ENCODE results near the gene MADD.

The MADD gene

DNA sequence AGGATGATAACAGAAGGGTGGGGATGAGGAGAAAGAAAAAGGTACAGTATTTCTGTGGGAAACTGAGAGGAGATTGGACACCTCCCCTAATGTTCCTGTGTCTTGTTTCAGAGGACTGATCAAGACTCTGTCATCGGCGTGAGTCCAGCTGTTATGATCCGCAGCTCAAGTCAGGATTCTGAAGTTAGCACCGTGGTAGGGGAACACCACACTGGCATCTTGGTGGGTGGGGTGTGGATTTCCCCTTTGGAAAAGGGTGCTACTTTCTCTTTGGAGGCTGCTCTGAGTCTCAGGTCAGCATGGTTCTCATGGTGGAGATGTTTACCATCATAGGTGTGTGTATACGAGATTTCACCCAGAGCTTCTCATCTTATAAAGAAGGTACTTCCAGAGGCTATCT is 25.5 kb downstream of the MADD start:
- DNase-seq: no peak
- H3K9me3 Mint-ChIP-seq: peaks cover 23% of the 10 kb centered on the region
- H3K36me3 Mint-ChIP-seq (ENCODE audit: low read depth): peaks cover 92% of the 10 kb centered on the region
- TF ChIP-seq, protein P1, sequence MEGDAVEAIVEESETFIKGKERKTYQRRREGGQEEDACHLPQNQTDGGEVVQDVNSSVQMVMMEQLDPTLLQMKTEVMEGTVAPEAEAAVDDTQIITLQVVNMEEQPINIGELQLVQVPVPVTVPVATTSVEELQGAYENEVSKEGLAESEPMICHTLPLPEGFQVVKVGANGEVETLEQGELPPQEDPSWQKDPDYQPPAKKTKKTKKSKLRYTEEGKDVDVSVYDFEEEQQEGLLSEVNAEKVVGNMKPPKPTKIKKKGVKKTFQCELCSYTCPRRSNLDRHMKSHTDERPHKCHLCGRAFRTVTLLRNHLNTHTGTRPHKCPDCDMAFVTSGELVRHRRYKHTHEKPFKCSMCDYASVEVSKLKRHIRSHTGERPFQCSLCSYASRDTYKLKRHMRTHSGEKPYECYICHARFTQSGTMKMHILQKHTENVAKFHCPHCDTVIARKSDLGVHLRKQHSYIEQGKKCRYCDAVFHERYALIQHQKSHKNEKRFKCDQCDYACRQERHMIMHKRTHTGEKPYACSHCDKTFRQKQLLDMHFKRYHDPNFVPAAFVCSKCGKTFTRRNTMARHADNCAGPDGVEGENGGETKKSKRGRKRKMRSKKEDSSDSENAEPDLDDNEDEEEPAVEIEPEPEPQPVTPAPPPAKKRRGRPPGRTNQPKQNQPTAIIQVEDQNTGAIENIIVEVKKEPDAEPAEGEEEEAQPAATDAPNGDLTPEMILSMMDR (IDR thresholded peaks at IDR 0.05): no peak
- no peaks in the 10 kb centered on the region for H3K27me3 Mint-ChIP-seq (ENCODE audit: low read depth, poor library complexity)
- no peaks in the 10 kb centered on the region for H3K4me1 Mint-ChIP-seq
- no peak overlapping the region for H3K27ac Mint-ChIP-seq
- H3K4me3 Mint-ChIP-seq: no peak overlapping the region

DNA sequence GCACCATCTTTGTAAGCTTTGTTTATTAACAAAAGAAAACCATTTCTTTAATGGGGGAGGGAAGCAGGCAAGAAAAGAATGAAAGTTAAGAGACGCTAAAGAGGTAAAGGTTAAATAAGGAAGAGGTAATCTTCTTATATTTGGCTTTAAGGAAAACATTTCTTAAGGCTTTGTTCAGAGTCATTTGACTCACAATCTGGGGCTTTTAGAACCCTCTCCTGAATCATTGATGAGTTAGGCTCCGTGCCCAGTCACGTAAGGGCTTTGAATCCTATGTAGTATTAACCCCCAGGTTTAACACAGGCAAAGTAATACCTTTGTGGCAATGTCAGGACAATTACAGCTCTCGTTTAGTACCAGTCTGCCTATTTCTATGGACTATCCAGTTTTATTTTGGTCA is 26.1 kb downstream of the MADD start:
- Mint-ChIP-seq H3K4me3 (no peak overlapping the region), H3K36me3 (ENCODE audit: low read depth) (peaks cover 92% of the 10 kb centered on the region), H3K27ac (no peak overlapping the region), H3K9me3 (peaks cover 28% of the 10 kb centered on the region), H3K4me1 (no peaks in the 10 kb centered on the region), H3K27me3 (ENCODE audit: low read depth, poor library complexity) (no peaks in the 10 kb centered on the region)
- DNase-seq: no peak
- TF ChIP-seq, protein P1 (IDR thresholded peaks at IDR 0.05): no peak

DNA sequence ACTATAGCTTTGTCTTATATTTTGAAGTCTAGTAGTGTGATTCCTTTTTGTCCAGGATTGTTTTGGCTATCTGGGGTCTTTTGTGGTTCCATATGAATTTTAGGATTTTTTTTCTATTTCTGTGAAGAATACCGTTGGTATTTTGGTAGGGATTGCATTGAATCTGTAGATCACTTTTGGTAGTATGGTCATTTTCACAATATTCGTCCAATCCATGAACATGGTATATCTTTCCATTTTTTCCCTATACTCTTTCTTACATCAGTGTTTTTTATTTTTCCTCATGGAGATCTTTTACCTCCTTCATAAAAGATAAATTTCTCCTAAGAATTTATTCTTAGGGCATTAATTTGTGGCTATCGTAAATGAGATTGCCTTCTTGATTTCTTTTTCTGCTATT is 29.1 kb downstream of the MADD start:
- Mint-ChIP-seq H3K4me1 (no peaks in the 10 kb centered on the region), H3K27ac (no peak overlapping the region), H3K4me3 (no peak overlapping the region), H3K36me3 (ENCODE audit: low read depth) (peaks cover 94% of the 10 kb centered on the region), H3K27me3 (ENCODE audit: low read depth, poor library complexity) (no peaks in the 10 kb centered on the region), H3K9me3 (peaks cover 57% of the 10 kb centered on the region)
- TF ChIP-seq, protein P1 (IDR thresholded peaks at IDR 0.05): no peak
- DNase-seq: no peak

DNA sequence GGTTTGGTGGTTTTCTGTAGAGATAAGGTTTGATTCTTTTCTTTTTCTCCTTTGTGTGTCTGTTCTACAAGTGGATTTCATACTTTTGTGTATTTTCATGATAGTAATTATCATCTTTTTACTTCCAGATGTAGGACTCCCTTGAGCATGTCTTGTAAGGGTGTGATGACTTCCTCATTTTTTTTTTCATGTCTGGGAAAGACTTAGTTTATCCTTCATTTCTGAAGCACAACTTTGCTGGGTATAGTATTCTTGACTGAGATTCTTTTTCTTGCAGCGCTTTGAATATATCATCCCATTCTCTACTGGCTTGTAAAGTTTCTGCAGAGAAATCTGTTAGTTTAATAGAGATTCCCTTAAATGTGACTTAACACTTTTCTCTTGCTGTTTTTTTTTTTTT is 32.9 kb downstream of the MADD start:
- Mint-ChIP-seq H3K4me1 (peaks cover 16% of the 10 kb centered on the region), H3K36me3 (ENCODE audit: low read depth) (peaks cover 76% of the 10 kb centered on the region), H3K9me3 (peaks cover 60% of the 10 kb centered on the region), H3K4me3 (no peak overlapping the region), H3K27ac (no peak overlapping the region), H3K27me3 (ENCODE audit: low read depth, poor library complexity) (no peaks in the 10 kb centered on the region)
- DNase-seq: no peak
- TF ChIP-seq, protein P1 (IDR thresholded peaks at IDR 0.05): no peak

DNA sequence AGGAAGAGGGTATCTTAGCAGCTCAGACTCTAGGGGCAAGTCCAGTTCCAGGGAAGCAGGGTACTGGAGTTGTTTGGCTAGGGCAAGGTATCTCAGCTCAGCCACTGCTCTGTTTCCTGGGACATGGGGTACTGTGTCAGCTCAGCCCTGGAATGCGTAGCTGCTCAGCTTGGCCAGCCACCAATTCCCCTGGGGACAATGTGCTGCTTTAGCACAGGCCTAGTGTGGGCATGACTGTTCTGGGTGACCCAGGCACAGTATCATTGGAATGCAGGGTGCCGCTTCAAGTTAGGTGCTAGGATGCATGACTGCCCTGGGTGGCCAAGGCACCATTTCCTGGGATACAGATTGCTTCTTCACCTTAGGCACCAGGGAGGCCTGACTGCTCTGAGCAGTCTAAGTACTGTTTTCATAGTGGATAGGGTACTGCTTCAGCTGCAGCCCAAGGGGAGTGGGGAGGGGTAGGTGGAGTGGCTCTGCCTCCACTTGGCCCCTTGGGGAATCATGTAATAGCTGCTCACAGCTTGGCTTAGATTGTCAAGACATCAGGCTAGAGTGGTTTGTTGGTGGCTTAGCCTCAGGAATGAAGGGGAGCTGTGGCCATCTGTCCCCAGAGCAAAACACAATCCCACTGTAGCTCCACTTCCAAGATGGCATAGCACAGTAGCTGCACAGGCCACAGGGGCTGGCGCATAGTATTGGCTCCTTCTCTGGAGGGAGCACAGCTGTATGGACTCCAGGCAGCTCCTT is 36.0 kb downstream of the MADD start:
- TF ChIP-seq, protein P1 (IDR thresholded peaks at IDR 0.05): no peak
- Mint-ChIP-seq H3K4me3 (no peak overlapping the region), H3K36me3 (ENCODE audit: low read depth) (peaks cover 64% of the 10 kb centered on the region), H3K9me3 (peaks cover 37% of the 10 kb centered on the region), H3K27me3 (ENCODE audit: low read depth, poor library complexity) (no peaks in the 10 kb centered on the region), H3K4me1 (peaks cover 16% of the 10 kb centered on the region), H3K27ac (peak overlapping the region; percentile 32)
- DNase-seq: no peak

DNA sequence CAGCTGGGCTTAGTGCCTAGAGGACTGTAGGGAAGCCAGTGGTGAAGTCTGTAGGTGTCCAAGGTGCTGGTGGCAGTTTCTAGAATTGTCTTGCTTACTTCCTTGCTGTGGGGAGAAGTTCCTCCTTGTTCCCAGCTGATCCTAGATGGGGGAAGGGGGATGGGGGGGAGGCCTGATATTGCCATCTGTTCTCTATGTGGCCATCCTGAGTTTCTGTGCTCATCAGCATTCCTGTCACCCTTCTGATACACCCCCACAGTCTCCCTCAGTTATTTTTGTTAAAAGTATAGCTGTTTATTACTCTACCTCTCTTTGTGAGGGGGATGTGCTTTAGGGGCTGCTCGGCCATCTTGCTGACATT is 36.5 kb downstream of the MADD start:
- DNase-seq: no peak
- no peaks in the 10 kb centered on the region for H3K27me3 Mint-ChIP-seq (ENCODE audit: low read depth, poor library complexity)
- peaks cover 16% of the 10 kb centered on the region for H3K4me1 Mint-ChIP-seq
- H3K27ac Mint-ChIP-seq: peak overlapping the region; percentile 32
- TF ChIP-seq, protein P1 (IDR thresholded peaks at IDR 0.05): no peak
- H3K36me3 Mint-ChIP-seq (ENCODE audit: low read depth): peaks cover 64% of the 10 kb centered on the region
- H3K4me3 Mint-ChIP-seq: no peak overlapping the region
- peaks cover 33% of the 10 kb centered on the region for H3K9me3 Mint-ChIP-seq

Measured in nephron progenitor cell (in vitro differentiated cells).